Measurements from ENCODE around the gene SHC3.

Gene SHC3

DNA sequence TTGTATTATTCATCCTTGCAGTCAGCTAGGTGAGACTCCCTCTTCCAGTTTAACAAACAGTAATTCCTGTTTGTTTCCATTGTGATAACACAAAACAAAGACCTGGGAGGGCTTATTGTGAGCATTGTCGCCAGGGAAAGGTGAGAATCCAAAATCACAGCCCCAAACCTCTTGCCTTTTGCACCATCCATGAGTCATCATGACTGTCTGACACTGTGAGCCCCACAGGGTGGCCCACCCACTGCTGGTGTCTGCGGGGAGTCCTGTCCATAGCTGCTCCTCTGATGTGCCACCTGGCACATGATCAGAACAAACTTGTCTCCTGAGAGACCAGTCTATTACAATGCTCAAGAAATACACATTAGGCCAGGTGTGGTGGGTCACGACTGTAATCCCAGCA is 221.1 kb downstream of the SHC3 start:
- peaks cover 0 to 4% of the 10 kb centered on the region in 2 donors for H3K27me3 ChIP-seq
- H3K36me3 ChIP-seq = no peaks in the 10 kb centered on the region
- no peak overlapping the region for H3K27ac ChIP-seq
- no peak for DNase-seq
- intact Hi-C loops (cut with DNase I; ENCODE audit: low total_unique reads) = no loop called here
- TF ChIP-seq, protein P1, sequence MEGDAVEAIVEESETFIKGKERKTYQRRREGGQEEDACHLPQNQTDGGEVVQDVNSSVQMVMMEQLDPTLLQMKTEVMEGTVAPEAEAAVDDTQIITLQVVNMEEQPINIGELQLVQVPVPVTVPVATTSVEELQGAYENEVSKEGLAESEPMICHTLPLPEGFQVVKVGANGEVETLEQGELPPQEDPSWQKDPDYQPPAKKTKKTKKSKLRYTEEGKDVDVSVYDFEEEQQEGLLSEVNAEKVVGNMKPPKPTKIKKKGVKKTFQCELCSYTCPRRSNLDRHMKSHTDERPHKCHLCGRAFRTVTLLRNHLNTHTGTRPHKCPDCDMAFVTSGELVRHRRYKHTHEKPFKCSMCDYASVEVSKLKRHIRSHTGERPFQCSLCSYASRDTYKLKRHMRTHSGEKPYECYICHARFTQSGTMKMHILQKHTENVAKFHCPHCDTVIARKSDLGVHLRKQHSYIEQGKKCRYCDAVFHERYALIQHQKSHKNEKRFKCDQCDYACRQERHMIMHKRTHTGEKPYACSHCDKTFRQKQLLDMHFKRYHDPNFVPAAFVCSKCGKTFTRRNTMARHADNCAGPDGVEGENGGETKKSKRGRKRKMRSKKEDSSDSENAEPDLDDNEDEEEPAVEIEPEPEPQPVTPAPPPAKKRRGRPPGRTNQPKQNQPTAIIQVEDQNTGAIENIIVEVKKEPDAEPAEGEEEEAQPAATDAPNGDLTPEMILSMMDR (IDR thresholded peaks at IDR 0.05) = no peak
- H3K4me1 ChIP-seq = peaks cover 0 to 6% (median 0%) of the 10 kb centered on the region in 4 donors
- no peaks in the 10 kb centered on the region for H3K9me3 ChIP-seq
- H3K4me3 ChIP-seq = no peak overlapping the region

All from tibial artery (tissue), 4 donors.